Stimulated activated naive CD4-positive, alpha-beta T cell treated with Interleukin-2 at 50 U/mL for 16 hours (primary cell): ENCODE measurements around the gene NPRL2.

Experiments used
- DNase-seq: peaks from one replicate; lab custom pipeline; 2025; lab: John Stamatoyannopoulos, UW

NPRL2 gene

GRCh38 chr3:50350213-50350526 is 405 bp downstream of the NPRL2 start:
- no peak for DNase-seq

- DNase-seq: peak; percentile 71
These were observed 3.3 kb downstream of the NPRL2 start for GRCh38 chr3:50347187-50347813.

GRCh38 chr3:50345586-50346234 is 4.9 kb downstream of the NPRL2 start, which contains the start of gene ZMYND10:
TSS of gene ZMYND10 (minus strand) at chr3:50345732. CDS start at chr3:50345579, 153 bp downstream.
- DNase-seq: peak; percentile 61

GRCh38 chr3:50345008-50345407 is 5.6 kb downstream of the NPRL2 start:
- DNase-seq: no peak

GRCh38 chr3:50342813-50343633 is 7.6 kb downstream of the NPRL2 start:
- no peak for DNase-seq

- no peak for DNase-seq
These were observed 8.5 kb downstream of the NPRL2 start for GRCh38 chr3:50341996-50342650.

GRCh38 chr3:50341537-50341936 is 9.0 kb downstream of the NPRL2 start:
- DNase-seq: no peak

GRCh38 chr3:50340448-50341329 is 9.9 kb downstream of the NPRL2 start, which contains the start of gene RASSF1:
TSS of gene RASSF1 (minus strand) at chr3:50340836. CDS start at chr3:50340805, 31 bp downstream.
- peak; percentile 45 for DNase-seq

- DNase-seq: no peak
These were observed 10.5 kb downstream of the NPRL2 start for GRCh38 chr3:50340147-50340447.

GRCh38 chr3:50339485-50340146 is 11.0 kb downstream of the NPRL2 start:
- DNase-seq: no peak

GRCh38 chr3:50338965-50339364 is 11.6 kb downstream of the NPRL2 start:
- DNase-seq: no peak

- DNase-seq: peak; percentile 96
These were observed 13.3 kb downstream of the NPRL2 start for GRCh38 chr3:50337175-50337861.

- DNase-seq: peak; percentile 76
These were observed 14.0 kb downstream of the NPRL2 start for GRCh38 chr3:50336452-50337174.

- DNase-seq: no peak
These were observed 16.1 kb downstream of the NPRL2 start for GRCh38 chr3:50334339-50335075.

GRCh38 chr3:50333744-50334328 is 16.7 kb downstream of the NPRL2 start:
- no peak for DNase-seq

GRCh38 chr3:50331364-50331907 is 19.1 kb downstream of the NPRL2 start:
- no peak for DNase-seq

GRCh38 chr3:50330330-50330729 is 20.2 kb downstream of the NPRL2 start:
- DNase-seq: no peak

GRCh38 chr3:50327943-50328691 is 22.5 kb downstream of the NPRL2 start, which contains the start of gene TUSC2:
TSS of gene TUSC2 (minus strand) at chr3:50328223. CDS start at chr3:50328099, 124 bp downstream.
- DNase-seq: peak; percentile 94
